Activated T-helper 2 cell treated with anti-CD3 and anti-CD28 coated beads, Interferon-gamma antibody, Interleukin-2, Interleukin-4, amounts not matched to agents 10 μg/mL and 5 μg/mL and 100 μg/mL, durations not matched to agents 14 hours and 24 hours and 36 hours (primary cell): ENCODE data around the gene KRT222. TPM values are rescaled to one million over a fixed set of nuclear protein-coding genes. Genes with fewer than 3 reads are reported as not detected.

ENCODE experiments used
- DNase-seq: peaks from one replicate; pipeline ENCODE4 v3.0.0; 2021; ENCODE audit warnings: low spot score
- H3K27ac Mint-ChIP-seq: one replicate; pipeline ENCODE4 v1.8.0; 2021; ENCODE audit warnings: mixed read lengths
- H3K27me3 Mint-ChIP-seq: one replicate; pipeline ENCODE4 v1.8.0; 2021; ENCODE audit warnings: low read depth, mixed read lengths
- H3K36me3 Mint-ChIP-seq: one replicate; pipeline ENCODE4 v1.8.0; 2021; ENCODE audit warnings: low read depth, mixed read lengths
- H3K4me1 Mint-ChIP-seq: one replicate; pipeline ENCODE4 v1.8.0; 2021; ENCODE audit warnings: low read depth, mixed read lengths
- H3K4me3 Mint-ChIP-seq: one replicate; pipeline ENCODE4 v1.8.0; 2021; ENCODE audit warnings: low read depth, mild to moderate bottlenecking, moderate library complexity, mixed read lengths
- H3K9me3 Mint-ChIP-seq: one replicate; pipeline ENCODE4 v1.8.0; 2021; ENCODE audit warnings: mixed read lengths
- intact Hi-C: fragments of 100-400 bp; cut with micrococcal nuclease; formaldehyde crosslinking; loops from one replicate; pipeline ENCODE4 v1.15.1; 2023
- total RNA-seq: library from RNA; stranded (reverse); gene quantifications from 2 replicates; pipeline ENCODE4 v1.2.3, GENCODE V29; 2022

KRT222 gene
- 0.43 TPM in 1 of 2 replicates, not detected in the other for total RNA-seq

- no peaks in the 10 kb centered on the region for H3K36me3 Mint-ChIP-seq
- H3K27me3 Mint-ChIP-seq = peaks cover 32% of the 10 kb centered on the region
Observed at GRCh38 chr17:40664582-40665333, at the start of gene KRT222. TSS of gene KRT222 (minus strand) at chr17:40665177. CDS start at chr17:40665099, 78 bp downstream.

GRCh38 chr17:40714473-40714872 is 49.5 kb upstream of the KRT222 start:
- Mint-ChIP-seq H3K27ac (no peak overlapping the region), H3K27me3 (peaks cover 4% of the 10 kb centered on the region), H3K4me1 (no peaks in the 10 kb centered on the region), H3K36me3 (no peaks in the 10 kb centered on the region), H3K4me3 (no peak overlapping the region), H3K9me3 (no peaks in the 10 kb centered on the region)
- DNase-seq = no peak
- intact Hi-C loops = no loop called here

More at GRCh38 chr17:40664582-40665333, at the start of gene KRT222:
- peaks cover 9% of the 10 kb centered on the region for H3K4me1 Mint-ChIP-seq
- no peaks in the 10 kb centered on the region for H3K9me3 Mint-ChIP-seq
- intact Hi-C loops = no loop called here
- DNase-seq = no peak
- H3K4me3 Mint-ChIP-seq = no peak within 1 kb of the TSS
- H3K27ac Mint-ChIP-seq = no peak within 1 kb of the TSS

GRCh38 chr17:40707745-40708144 is 42.8 kb upstream of the KRT222 start:
- Mint-ChIP-seq H3K4me1 (no peaks in the 10 kb centered on the region), H3K4me3 (no peak overlapping the region)
- intact Hi-C loops = no loop called here

GRCh38 chr17:40705584-40705983 is 40.6 kb upstream of the KRT222 start:
- no peak overlapping the region for H3K4me3 Mint-ChIP-seq
- intact Hi-C loops = no loop called here
- no peaks in the 10 kb centered on the region for H3K4me1 Mint-ChIP-seq
- no peak for DNase-seq
- no peaks in the 10 kb centered on the region for H3K36me3 Mint-ChIP-seq
- H3K27ac Mint-ChIP-seq = no peak overlapping the region
- H3K27me3 Mint-ChIP-seq = peaks cover 30% of the 10 kb centered on the region
- H3K9me3 Mint-ChIP-seq = no peaks in the 10 kb centered on the region

More at GRCh38 chr17:40707745-40708144, 42.8 kb upstream of the KRT222 start:
- H3K27ac Mint-ChIP-seq = no peak overlapping the region
- DNase-seq = no peak
- no peaks in the 10 kb centered on the region for H3K36me3 Mint-ChIP-seq
- H3K9me3 Mint-ChIP-seq = no peaks in the 10 kb centered on the region
- H3K27me3 Mint-ChIP-seq = peaks cover 23% of the 10 kb centered on the region

- no peaks in the 10 kb centered on the region for H3K4me1 Mint-ChIP-seq
- H3K27ac Mint-ChIP-seq = no peak within 1 kb of the TSS
- H3K36me3 Mint-ChIP-seq = no peaks in the 10 kb centered on the region
- peaks cover 38% of the 10 kb centered on the region for H3K27me3 Mint-ChIP-seq
- no peak for DNase-seq
- H3K4me3 Mint-ChIP-seq = no peak within 1 kb of the TSS
- H3K9me3 Mint-ChIP-seq = no peaks in the 10 kb centered on the region
- intact Hi-C loops = no loop called here
Observed at GRCh38 chr17:40703652-40704051, 38.7 kb upstream of the KRT222 start, which contains the start of gene KRT24. TSS of gene KRT24 (minus strand) at chr17:40703752. CDS start at chr17:40703693, 59 bp downstream.

GRCh38 chr17:40702271-40702670 is 37.3 kb upstream of the KRT222 start:
- Mint-ChIP-seq H3K4me3 (no peak overlapping the region), H3K4me1 (no peaks in the 10 kb centered on the region), H3K27me3 (peaks cover 45% of the 10 kb centered on the region), H3K9me3 (no peaks in the 10 kb centered on the region), H3K27ac (no peak overlapping the region), H3K36me3 (no peaks in the 10 kb centered on the region)
- DNase-seq = no peak
- intact Hi-C loops = no loop called here

GRCh38 chr17:40699853-40700252 is 34.9 kb upstream of the KRT222 start:
- intact Hi-C loops = no loop called here
- H3K27me3 Mint-ChIP-seq = peaks cover 52% of the 10 kb centered on the region
- no peak for DNase-seq
- H3K36me3 Mint-ChIP-seq = no peaks in the 10 kb centered on the region
- no peaks in the 10 kb centered on the region for H3K4me1 Mint-ChIP-seq
- no peaks in the 10 kb centered on the region for H3K9me3 Mint-ChIP-seq
- H3K4me3 Mint-ChIP-seq = no peak overlapping the region
- H3K27ac Mint-ChIP-seq = no peak overlapping the region

GRCh38 chr17:40699371-40699770 is 34.4 kb upstream of the KRT222 start:
- intact Hi-C loops = no loop called here
- Mint-ChIP-seq H3K4me3 (no peak overlapping the region), H3K27ac (no peak overlapping the region), H3K36me3 (no peaks in the 10 kb centered on the region), H3K4me1 (no peaks in the 10 kb centered on the region), H3K27me3 (peaks cover 52% of the 10 kb centered on the region), H3K9me3 (no peaks in the 10 kb centered on the region)
- DNase-seq = no peak

- no peak overlapping the region for H3K27ac Mint-ChIP-seq
- H3K27me3 Mint-ChIP-seq = peaks cover 49% of the 10 kb centered on the region
- no peaks in the 10 kb centered on the region for H3K4me1 Mint-ChIP-seq
- intact Hi-C loops = no loop called here
- no peak for DNase-seq
- no peak overlapping the region for H3K4me3 Mint-ChIP-seq
- no peaks in the 10 kb centered on the region for H3K9me3 Mint-ChIP-seq
- no peaks in the 10 kb centered on the region for H3K36me3 Mint-ChIP-seq
Observed at GRCh38 chr17:40697297-40697696, 32.3 kb upstream of the KRT222 start.

GRCh38 chr17:40696651-40697072 is 31.7 kb upstream of the KRT222 start:
- Mint-ChIP-seq H3K27me3 (peaks cover 53% of the 10 kb centered on the region), H3K27ac (no peak overlapping the region), H3K36me3 (no peaks in the 10 kb centered on the region), H3K9me3 (no peaks in the 10 kb centered on the region), H3K4me3 (no peak overlapping the region), H3K4me1 (no peaks in the 10 kb centered on the region)
- DNase-seq = no peak
- intact Hi-C loops = no loop called here

- no peak for DNase-seq
- intact Hi-C loops = no loop called here
- no peak overlapping the region for H3K4me3 Mint-ChIP-seq
- H3K27me3 Mint-ChIP-seq = peaks cover 54% of the 10 kb centered on the region
- no peaks in the 10 kb centered on the region for H3K9me3 Mint-ChIP-seq
- no peak overlapping the region for H3K27ac Mint-ChIP-seq
- no peaks in the 10 kb centered on the region for H3K36me3 Mint-ChIP-seq
- H3K4me1 Mint-ChIP-seq = no peaks in the 10 kb centered on the region
Observed at GRCh38 chr17:40695874-40696472, 31.0 kb upstream of the KRT222 start.

- peaks cover 54% of the 10 kb centered on the region for H3K27me3 Mint-ChIP-seq
- DNase-seq = no peak
- H3K36me3 Mint-ChIP-seq = no peaks in the 10 kb centered on the region
- no peak overlapping the region for H3K4me3 Mint-ChIP-seq
- no peaks in the 10 kb centered on the region for H3K4me1 Mint-ChIP-seq
- intact Hi-C loops = no loop called here
- no peaks in the 10 kb centered on the region for H3K9me3 Mint-ChIP-seq
- no peak overlapping the region for H3K27ac Mint-ChIP-seq
Observed at GRCh38 chr17:40694584-40694983, 29.6 kb upstream of the KRT222 start.

GRCh38 chr17:40687106-40687505 is 22.1 kb upstream of the KRT222 start:
- no peak for DNase-seq
- H3K27me3 Mint-ChIP-seq = peaks cover 21% of the 10 kb centered on the region
- no peak overlapping the region for H3K4me3 Mint-ChIP-seq
- no peak overlapping the region for H3K27ac Mint-ChIP-seq
- no peaks in the 10 kb centered on the region for H3K36me3 Mint-ChIP-seq
- no peaks in the 10 kb centered on the region for H3K9me3 Mint-ChIP-seq
- intact Hi-C loops = no loop called here
- no peaks in the 10 kb centered on the region for H3K4me1 Mint-ChIP-seq
